Natural killer cell (primary cell): ENCODE measurements around the gene NFILZ. TPM values are rescaled to one million over a fixed set of nuclear protein-coding genes. Genes with fewer than 3 reads are reported as not detected.

Source experiments
- ATAC-seq, 3 donors: fragments of 150-1000 bp in 2 of 3; fragments of 200-7000 bp in 1 of 3; cut with Tn5 transposase; 1 replicate in 1 of 3; 2 replicates in 2 of 3; pipeline ENCODE4 v1.10.0; 2021; ENCODE audit warnings: mild to moderate bottlenecking in 2 of 3, moderate library complexity in 2 of 3
- DNase-seq, 2 donors: peaks; one replicate each; pipeline versions ENCODE4 v3.0.0 to v3.0.0-alpha.2; 2013 to 2021; ENCODE audit warnings: mixed read lengths in 1 of 2
- H3K27ac ChIP-seq: one replicate; pipeline ENCODE4 v1.5.1; 2013; ENCODE audit warnings: mild to moderate bottlenecking, low read length
- H3K27me3 ChIP-seq: one replicate; pipeline ENCODE4 v1.6.1; 2013; ENCODE audit warnings: low read length; ENCODE audit not compliant: control insufficient read depth, insufficient read depth
- H3K36me3 ChIP-seq: one replicate; pipeline ENCODE4 v1.6.1; 2013; ENCODE audit warnings: low read length; ENCODE audit not compliant: control insufficient read depth, insufficient read depth
- H3K4me1 ChIP-seq: one replicate; pipeline ENCODE4 v1.6.1; 2013; ENCODE audit warnings: low read length; ENCODE audit not compliant: control insufficient read depth, insufficient read depth
- H3K4me3 ChIP-seq: one replicate; pipeline ENCODE4 v1.5.1; 2013; ENCODE audit warnings: low read length
- H3K9me3 ChIP-seq: one replicate; pipeline ENCODE4 v1.6.1; 2013; ENCODE audit warnings: low read length; ENCODE audit not compliant: control insufficient read depth, insufficient read depth
- H3K27ac Mint-ChIP-seq, 2 donors: one replicate each; pipeline ENCODE4 v1.8.0; 2022; ENCODE audit warnings: mild to moderate bottlenecking in 2 of 2, mixed read lengths in 2 of 2, moderate library complexity in 1 of 2
- H3K27me3 Mint-ChIP-seq, 2 donors: one replicate each; pipeline ENCODE4 v1.8.0; 2022; ENCODE audit warnings: low read depth in 2 of 2, mixed read lengths in 2 of 2
- H3K36me3 Mint-ChIP-seq: one replicate; pipeline ENCODE4 v1.8.0; 2022; ENCODE audit warnings: mixed read lengths
- H3K4me1 Mint-ChIP-seq, 2 donors: one replicate each; pipeline ENCODE4 v1.8.0; 2022; ENCODE audit warnings: mixed read lengths in 2 of 2
- H3K4me3 Mint-ChIP-seq: one replicate; pipeline ENCODE4 v1.8.0; 2022; ENCODE audit warnings: mild to moderate bottlenecking, moderate library complexity, mixed read lengths
- H3K9me3 Mint-ChIP-seq, 2 donors: one replicate each; pipeline ENCODE4 v1.8.0; 2022; ENCODE audit warnings: mixed read lengths in 2 of 2
- CTCF ChIP-seq: fragments of 200-600 bp; IDR thresholded peaks from one replicate; pipeline ENCODE4 v1.8.0; 2022; ENCODE audit warnings: antibody characterized with exemption
- WGBS: methylation state at CpG from one replicate; pipeline ENCODE4 v1.1.7; 2013; ENCODE audit warnings: missing lambda C conversion rate; ENCODE audit not compliant: insufficient coverage; 5-methylcytosine and 5-hydroxymethylcytosine counted together
- intact Hi-C: fragments of 100-400 bp; cut with micrococcal nuclease; formaldehyde crosslinking; loops from one replicate; pipeline ENCODE4 v1.14.2; 2022
- total RNA-seq, 4 donors: library from RNA; stranded (reverse); fragments of 120-200 nt in 1 of 4; gene quantifications; one replicate each; pipeline versions ENCODE4 v1.2.3 to v1.2.4, GENCODE V29; 2013 to 2022

Gene NFILZ
- total RNA-seq, 3 donors from 2014 or later (not counting 1 experiment from before 2014, with no cell fraction given), result not detected

GRCh38 chr19:8643860-8644653 lies 13.6 kb downstream of the NFILZ start:
- WGBS, result 86% methylated on average over 5 of the region's 7 CpGs
- Histone ChIP-seq H3K4me1 (peaks cover 4% of the 10 kb centered on the region), H3K36me3 (no peaks in the 10 kb centered on the region), H3K9me3 (no peaks in the 10 kb centered on the region), H3K27ac (no peak overlapping the region), H3K27me3 (no peaks in the 10 kb centered on the region), H3K4me3 (no peak overlapping the region)
- H3K27ac Mint-ChIP-seq, result no peak overlapping the region
- H3K4me3 Mint-ChIP-seq, result no peak overlapping the region
- intact Hi-C loops, result loop anchor here (2.0 kb wide), 1 partner anchor 291 kb away; no protein-coding TSS in a partner anchor
- peaks cover 9 to 14% of the 10 kb centered on the region in 2 donors for H3K4me1 Mint-ChIP-seq
- peaks cover 0 to 14% of the 10 kb centered on the region in 2 donors for H3K27me3 Mint-ChIP-seq
- DNase-seq (no peak), ATAC-seq (no peak)
- no peaks in the 10 kb centered on the region for H3K9me3 Mint-ChIP-seq
- no peak for TF ChIP-seq CTCF
- no peaks in the 10 kb centered on the region for H3K36me3 Mint-ChIP-seq

- Histone ChIP-seq H3K4me1 (peaks cover 13% of the 10 kb centered on the region), H3K36me3 (no peaks in the 10 kb centered on the region), H3K9me3 (no peaks in the 10 kb centered on the region), H3K4me3 (no peak overlapping the region), H3K27ac (no peak overlapping the region), H3K27me3 (no peaks in the 10 kb centered on the region)
- intact Hi-C loops, result no loop called here
- no peak for ATAC-seq
- H3K4me3 Mint-ChIP-seq, result no peak overlapping the region
- H3K4me1 Mint-ChIP-seq, result peaks cover 10 to 17% of the 10 kb centered on the region in 2 donors
- peaks cover 0 to 7% of the 10 kb centered on the region in 2 donors for H3K27me3 Mint-ChIP-seq
- no peaks in the 10 kb centered on the region for H3K9me3 Mint-ChIP-seq
- no peaks in the 10 kb centered on the region for H3K36me3 Mint-ChIP-seq
- 92% methylated on average over 5 of the region's 6 CpGs for WGBS
- TF ChIP-seq CTCF, result no peak
- H3K27ac Mint-ChIP-seq, result no peak overlapping the region
- DNase-seq, result no peak
Observed at GRCh38 chr19:8648240-8648639, 17.8 kb downstream of the NFILZ start.

GRCh38 chr19:8654591-8655339 lies 24.3 kb downstream of the NFILZ start:
- intact Hi-C loops, result loop anchor here (1.0 to 5.0 kb wide), 2 partner anchors 40 to 423 kb away; no protein-coding TSS in a partner anchor
- DNase-seq (peak; percentile 67 to 86), ATAC-seq (peak; percentile 84 to 90 (median 87))
- Histone ChIP-seq H3K36me3 (no peaks in the 10 kb centered on the region), H3K9me3 (no peaks in the 10 kb centered on the region), H3K4me3 (peak overlapping the region; percentile 43), H3K27me3 (no peaks in the 10 kb centered on the region), H3K4me1 (peaks cover 57% of the 10 kb centered on the region), H3K27ac (peak overlapping the region; percentile 24)
- Mint-ChIP-seq H3K27me3 (peaks cover 0 to 7% of the 10 kb centered on the region in 2 donors), H3K27ac (peak overlapping the region in 1 of 2 donors; percentile 27), H3K4me1 (peaks cover 37 to 43% of the 10 kb centered on the region in 2 donors), H3K36me3 (no peaks in the 10 kb centered on the region), H3K9me3 (no peaks in the 10 kb centered on the region), H3K4me3 (peak overlapping the region; percentile 74)
- WGBS, result 4% methylated on average over 14 of the region's 15 CpGs
- TF ChIP-seq CTCF, result peak; percentile 99
